Smooth muscle cell (in vitro differentiated cells): Measurements from ENCODE around the gene SUGCT. TPM values are rescaled to one million over a fixed set of nuclear protein-coding genes. Genes with fewer than 3 reads are reported as not detected.

Experiments
- DNase-seq: peaks from one replicate; lab custom pipeline; 2025; ENCODE audit not compliant: unreplicated experiment; lab: John Stamatoyannopoulos, UW
- H2AFZ ChIP-seq: fragments of 200-600 bp; sonication (generic); 2 replicates; pipeline ENCODE4 v1.6.0; 2016; ENCODE audit warnings: antibody characterized with exemption, low read depth, mild to moderate bottlenecking
- H3F3A ChIP-seq: fragments of 200-600 bp; sonication (generic); 2 replicates; pipeline ENCODE4 v1.6.0; 2017; ENCODE audit warnings: antibody characterized with exemption, low read depth
- H3K27ac ChIP-seq: fragments of 200-600 bp; sonication (generic); 2 replicates; pipeline ENCODE4 v1.5.1; 2016; ENCODE audit warnings: low read depth, mild to moderate bottlenecking
- H3K27me3 ChIP-seq: fragments of 200-600 bp; sonication (generic); 2 replicates; pipeline ENCODE4 v1.6.1; 2016; ENCODE audit warnings: low read depth, mild to moderate bottlenecking
- H3K36me3 ChIP-seq: fragments of 200-600 bp; sonication (generic); 2 replicates; pipeline ENCODE4 v1.5.1; 2016; ENCODE audit warnings: low read depth
- H3K4me1 ChIP-seq: fragments of 200-600 bp; sonication (generic); 2 replicates; pipeline ENCODE4 v1.5.1; 2016; ENCODE audit warnings: low read depth
- H3K4me2 ChIP-seq: fragments of 200-600 bp; sonication (generic); 2 replicates; pipeline ENCODE4 v1.6.0; 2016; ENCODE audit warnings: mild to moderate bottlenecking
- H3K4me3 ChIP-seq: fragments of 200-600 bp; sonication (generic); 2 replicates; pipeline ENCODE4 v1.5.1; 2016; ENCODE audit warnings: mild to moderate bottlenecking
- H3K79me2 ChIP-seq: fragments of 200-600 bp; sonication (generic); 2 replicates; pipeline ENCODE4 v1.6.0; 2016; ENCODE audit warnings: low read depth, mild to moderate bottlenecking
- H3K9ac ChIP-seq: fragments of 200-600 bp; sonication (generic); 2 replicates; pipeline ENCODE4 v1.6.0; 2016; ENCODE audit warnings: low read depth
- H3K9me3 ChIP-seq: fragments of 200-600 bp; sonication (generic); replicated peaks from 2 replicates; pipeline ENCODE4 v1.5.1; 2016; ENCODE audit warnings: low read depth
- H4K20me1 ChIP-seq: fragments of 200-600 bp; sonication (generic); 2 replicates; pipeline ENCODE4 v1.6.0; 2016; ENCODE audit warnings: low read depth
- CTCF ChIP-seq: fragments of 200-600 bp; sonication (generic); IDR thresholded peaks from 2 replicates; pipeline ENCODE4 v1.5.1; 2017; ENCODE audit warnings: borderline replicate concordance, mild to moderate bottlenecking, antibody characterized with exemption; ENCODE audit not compliant: insufficient read depth, poor library complexity, severe bottlenecking
- WGBS: methylation state at CpG from one replicate; pipeline ENCODE4 v1.1.7; 2016; ENCODE audit warnings: low lambda C conversion rate; 5-methylcytosine and 5-hydroxymethylcytosine counted together
- polyA plus RNA-seq: library from polyadenylated mRNA; unstranded; fragments of >200 nt; fragmentation: Nextera tagmentation; extraction: Ambion mirVana; gene quantifications from 2 replicates; pipeline ENCODE4 v1.2.1, GENCODE V29; 2016
- total RNA-seq: library from RNA; depleted of rRNA; stranded (reverse); fragments of >200 nt; gene quantifications from 2 replicates; pipeline ENCODE4 v1.2.3, GENCODE V29; 2014

The SUGCT gene
- total and polyA plus RNA-seq, 2 experiments from 2014 or later: 16.9 to 65.8 TPM

- no peak overlapping the region for H3K4me3 ChIP-seq
- H4K20me1 ChIP-seq: no peaks in the 10 kb centered on the region
- H2AFZ ChIP-seq: no peak overlapping the region
- WGBS: 83% methylated on average over 4 of the region's 4 CpGs
- H3F3A ChIP-seq: no peaks in the 10 kb centered on the region
- H3K36me3 ChIP-seq: no peaks in the 10 kb centered on the region
- H3K4me1 ChIP-seq: peaks cover 9% of the 10 kb centered on the region
- no peaks in the 10 kb centered on the region for H3K9me3 ChIP-seq
- no peak overlapping the region for H3K9ac ChIP-seq
- H3K27me3 ChIP-seq: no peaks in the 10 kb centered on the region
- no peak for TF ChIP-seq CTCF
- H3K4me2 ChIP-seq: no peak overlapping the region
- no peaks in the 10 kb centered on the region for H3K79me2 ChIP-seq
- H3K27ac ChIP-seq: no peak overlapping the region
- no peak for DNase-seq
Measured at GRCh38 chr7:40654171-40654570, 519.4 kb downstream of the SUGCT start.

- Histone ChIP-seq H3K4me2 (no peak overlapping the region), H3K9me3 (no peaks in the 10 kb centered on the region), H2AFZ (no peak overlapping the region), H3K27ac (no peak overlapping the region), H3K4me3 (no peak overlapping the region), H3F3A (no peaks in the 10 kb centered on the region), H4K20me1 (no peaks in the 10 kb centered on the region), H3K4me1 (peaks cover 9% of the 10 kb centered on the region), H3K27me3 (no peaks in the 10 kb centered on the region), H3K9ac (no peak overlapping the region), H3K79me2 (no peaks in the 10 kb centered on the region), H3K36me3 (no peaks in the 10 kb centered on the region)
- WGBS: 96% methylated on average over 1 of the region's 1 CpG
- DNase-seq: no peak
- TF ChIP-seq CTCF: no peak
Measured at GRCh38 chr7:40655426-40655825, 520.6 kb downstream of the SUGCT start.

- no peaks in the 10 kb centered on the region for H4K20me1 ChIP-seq
- no peak overlapping the region for H3K9ac ChIP-seq
- 93% methylated on average over 2 of the region's 2 CpGs for WGBS
- H3K79me2 ChIP-seq: no peaks in the 10 kb centered on the region
- no peak overlapping the region for H2AFZ ChIP-seq
- no peak overlapping the region for H3K27ac ChIP-seq
- H3K27me3 ChIP-seq: no peaks in the 10 kb centered on the region
- no peaks in the 10 kb centered on the region for H3F3A ChIP-seq
- DNase-seq: no peak
- no peaks in the 10 kb centered on the region for H3K36me3 ChIP-seq
- no peak for TF ChIP-seq CTCF
- no peak overlapping the region for H3K4me2 ChIP-seq
- peaks cover 9% of the 10 kb centered on the region for H3K4me1 ChIP-seq
- H3K4me3 ChIP-seq: no peak overlapping the region
- no peaks in the 10 kb centered on the region for H3K9me3 ChIP-seq
Measured at GRCh38 chr7:40656349-40656748, 521.5 kb downstream of the SUGCT start.

- no peak overlapping the region for H2AFZ ChIP-seq
- no peak for DNase-seq
- H3F3A ChIP-seq: no peaks in the 10 kb centered on the region
- no peaks in the 10 kb centered on the region for H3K27me3 ChIP-seq
- peak overlapping the region; percentile 66 for H3K27ac ChIP-seq
- H3K9me3 ChIP-seq: no peaks in the 10 kb centered on the region
- H4K20me1 ChIP-seq: no peaks in the 10 kb centered on the region
- H3K4me2 ChIP-seq: no peak overlapping the region
- H3K4me1 ChIP-seq: no peaks in the 10 kb centered on the region
- no peak for TF ChIP-seq CTCF
- no peak overlapping the region for H3K4me3 ChIP-seq
- 29% methylated on average over 2 of the region's 2 CpGs for WGBS
- H3K36me3 ChIP-seq: no peaks in the 10 kb centered on the region
- no peaks in the 10 kb centered on the region for H3K79me2 ChIP-seq
- no peak overlapping the region for H3K9ac ChIP-seq
Measured at GRCh38 chr7:40658729-40659128, 523.9 kb downstream of the SUGCT start.
